Astrocyte of the cerebellum (primary cell): Measurements from ENCODE around the gene ID1.

Source experiments
- DNase-seq: peaks from one replicate; pipeline ENCODE4 v3.0.0-alpha.2; 2011; ENCODE audit warnings: low read depth
- H3K4me3 ChIP-seq: 2 replicates; pipeline ENCODE4 v1.5.1; 2011; ENCODE audit warnings: mild to moderate bottlenecking, low read depth, low read length, moderate library complexity
- in situ Hi-C: cut with HindIII; loops from 2 replicates; pipeline ENCODE4 v1.10.0; 2017; ENCODE audit warnings: low sequenced_read_pairs
- TF ChIP-seq, protein P1 (sequence below): IDR thresholded peaks from 2 replicates; pipeline ENCODE4 v1.5.1; 2012; ENCODE audit warnings: low read length, low read depth, moderate library complexity, mild to moderate bottlenecking; ENCODE audit errors: missing control alignments

The ID1 gene

GRCh38 chr20:31565699-31566318, 39.3 kb upstream of the ID1 start:
- TF ChIP-seq, protein P1, sequence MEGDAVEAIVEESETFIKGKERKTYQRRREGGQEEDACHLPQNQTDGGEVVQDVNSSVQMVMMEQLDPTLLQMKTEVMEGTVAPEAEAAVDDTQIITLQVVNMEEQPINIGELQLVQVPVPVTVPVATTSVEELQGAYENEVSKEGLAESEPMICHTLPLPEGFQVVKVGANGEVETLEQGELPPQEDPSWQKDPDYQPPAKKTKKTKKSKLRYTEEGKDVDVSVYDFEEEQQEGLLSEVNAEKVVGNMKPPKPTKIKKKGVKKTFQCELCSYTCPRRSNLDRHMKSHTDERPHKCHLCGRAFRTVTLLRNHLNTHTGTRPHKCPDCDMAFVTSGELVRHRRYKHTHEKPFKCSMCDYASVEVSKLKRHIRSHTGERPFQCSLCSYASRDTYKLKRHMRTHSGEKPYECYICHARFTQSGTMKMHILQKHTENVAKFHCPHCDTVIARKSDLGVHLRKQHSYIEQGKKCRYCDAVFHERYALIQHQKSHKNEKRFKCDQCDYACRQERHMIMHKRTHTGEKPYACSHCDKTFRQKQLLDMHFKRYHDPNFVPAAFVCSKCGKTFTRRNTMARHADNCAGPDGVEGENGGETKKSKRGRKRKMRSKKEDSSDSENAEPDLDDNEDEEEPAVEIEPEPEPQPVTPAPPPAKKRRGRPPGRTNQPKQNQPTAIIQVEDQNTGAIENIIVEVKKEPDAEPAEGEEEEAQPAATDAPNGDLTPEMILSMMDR, result no peak
- DNase-seq, result no peak
- in situ Hi-C loops, result loop anchor here (5.0 kb wide), 1 partner anchor 46 kb away; no protein-coding TSS in a partner anchor
- no peak overlapping the region for H3K4me3 ChIP-seq

- in situ Hi-C loops, result loop anchor here (5.0 kb wide), 1 partner anchor 46 kb away; no protein-coding TSS in a partner anchor
- no peak for DNase-seq
- TF ChIP-seq, protein P1, result no peak
- no peak overlapping the region for H3K4me3 ChIP-seq
Observed at GRCh38 chr20:31566319-31566657, 38.8 kb upstream of the ID1 start.

- no peak for DNase-seq
- in situ Hi-C loops, result loop anchor here (5.0 kb wide), 1 partner anchor 45 kb away; no protein-coding TSS in a partner anchor
- H3K4me3 ChIP-seq, result no peak overlapping the region
- TF ChIP-seq, protein P1, result no peak
Observed at GRCh38 chr20:31566658-31567379, 38.3 kb upstream of the ID1 start.

DNA sequence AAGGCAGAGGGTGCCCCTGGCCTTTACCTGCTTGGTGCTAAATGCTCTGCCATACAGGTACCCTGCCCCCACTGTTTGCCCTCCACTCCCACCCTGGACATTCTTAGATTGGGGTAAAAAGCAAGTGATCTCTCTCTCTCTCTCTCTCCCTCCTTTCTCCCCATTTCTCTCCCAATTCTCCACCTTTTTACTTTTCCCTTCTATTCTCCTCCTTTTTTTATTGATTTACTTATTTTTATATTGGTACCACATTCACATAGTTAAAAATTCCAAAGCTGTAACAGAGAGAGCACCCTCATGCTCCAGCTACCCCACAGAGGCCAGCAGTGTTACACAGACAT, 37.7 kb upstream of the ID1 start:
- no peak overlapping the region for H3K4me3 ChIP-seq
- TF ChIP-seq, protein P1, result no peak
- no peak for DNase-seq
- in situ Hi-C loops, result loop anchor here (5.0 kb wide), 1 partner anchor 45 kb away; no protein-coding TSS in a partner anchor

DNA sequence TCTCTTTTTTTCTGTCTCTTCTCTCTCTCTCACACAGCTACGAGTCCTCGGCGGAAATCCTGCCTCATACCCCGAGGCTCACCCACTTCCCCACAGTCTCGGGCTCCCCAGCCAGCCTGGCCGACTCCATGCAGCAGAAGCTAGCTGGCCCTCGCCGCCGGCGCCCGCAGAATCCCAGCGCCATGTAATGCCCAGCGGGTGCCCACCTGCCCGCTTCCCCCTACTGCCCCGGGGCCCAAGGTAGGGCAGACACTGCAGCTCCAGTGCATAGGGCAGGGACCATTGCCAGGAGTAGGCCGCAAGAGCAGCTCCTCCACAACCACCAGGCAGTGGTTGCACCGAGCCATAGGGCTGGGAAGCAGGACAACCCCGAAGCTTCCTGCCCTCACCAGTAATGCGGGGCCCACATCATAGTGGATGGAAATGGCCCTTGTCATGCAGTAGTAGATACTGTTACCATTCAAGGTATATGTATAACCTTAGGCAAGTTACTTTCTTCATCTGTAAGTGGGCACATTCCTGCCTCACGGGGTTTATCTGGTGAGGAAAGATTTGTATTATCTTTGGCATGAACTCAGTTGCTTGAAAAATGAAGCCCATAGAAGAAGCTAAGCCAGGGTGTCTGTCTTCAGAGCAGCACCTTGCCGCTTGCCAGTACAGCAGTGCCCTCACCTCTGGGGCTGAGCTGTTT, 36.9 kb upstream of the ID1 start:
- no peak overlapping the region for H3K4me3 ChIP-seq
- in situ Hi-C loops, result loop anchor here (5.0 kb wide), 1 partner anchor 44 kb away; no protein-coding TSS in a partner anchor
- TF ChIP-seq, protein P1, result no peak

GRCh38 chr20:31568773-31569162, 36.3 kb upstream of the ID1 start:
- no peak for DNase-seq
- H3K4me3 ChIP-seq, result no peak overlapping the region
- in situ Hi-C loops, result loop anchor here (5.0 kb wide), 1 partner anchor 44 kb away; no protein-coding TSS in a partner anchor
- TF ChIP-seq, protein P1, result no peak

More for the DNA sequence above, 36.9 kb upstream of the ID1 start:
- DNase-seq, result no peak
